HG03025 (cell line): ENCODE results near the gene DMP1.
"Not testable (repeated sequence)": the region's sequence is repeated elsewhere in the genome, so short reads cannot be mapped to it uniquely, and the experiment has no call there.

Experiments used
- ATAC-seq: cut with Tn5 transposase; IDR thresholded peaks from one replicate; pipeline ENCODE4 v1.9.1; 2021; ENCODE audit warnings: mild to moderate bottlenecking, moderate library complexity; ENCODE audit not compliant: unreplicated experiment, low FRiP score

The DMP1 gene

GRCh38 chr4:87679449-87680169, 29.5 kb downstream of the DMP1 start:
- no peak for ATAC-seq

GRCh38 chr4:87680271-87680670, 30.2 kb downstream of the DMP1 start:
- ATAC-seq: no peak

- no peak for ATAC-seq
These were observed 38.2 kb downstream of the DMP1 start for GRCh38 chr4:87688316-87688715.

GRCh38 chr4:87690947-87691346, 40.9 kb downstream of the DMP1 start:
- not testable (repeated sequence) for ATAC-seq

- ATAC-seq: not testable (repeated sequence)
These were observed 42.0 kb downstream of the DMP1 start for GRCh38 chr4:87692060-87692459.

GRCh38 chr4:87697272-87697671, 47.2 kb downstream of the DMP1 start:
- no peak for ATAC-seq

- no peak for ATAC-seq
These were observed 47.9 kb downstream of the DMP1 start for GRCh38 chr4:87697945-87698344.

- no peak for ATAC-seq
These were observed 48.3 kb downstream of the DMP1 start for GRCh38 chr4:87698394-87698793.

GRCh38 chr4:87704001-87704400, 53.9 kb downstream of the DMP1 start:
- no peak for ATAC-seq

GRCh38 chr4:87707279-87707918, 57.3 kb downstream of the DMP1 start:
- no peak for ATAC-seq
